HG02763 (cell line): ENCODE results near the gene CNDP1.
"Not testable (repeated sequence)": the region's sequence is repeated elsewhere in the genome, so short reads cannot be mapped to it uniquely, and the experiment has no call there.

Experiments used
- ATAC-seq: cut with Tn5 transposase; IDR thresholded peaks from one replicate; pipeline ENCODE4 v1.9.1; 2021; ENCODE audit warnings: mild to moderate bottlenecking, moderate library complexity; ENCODE audit not compliant: unreplicated experiment

The CNDP1 gene

DNA sequence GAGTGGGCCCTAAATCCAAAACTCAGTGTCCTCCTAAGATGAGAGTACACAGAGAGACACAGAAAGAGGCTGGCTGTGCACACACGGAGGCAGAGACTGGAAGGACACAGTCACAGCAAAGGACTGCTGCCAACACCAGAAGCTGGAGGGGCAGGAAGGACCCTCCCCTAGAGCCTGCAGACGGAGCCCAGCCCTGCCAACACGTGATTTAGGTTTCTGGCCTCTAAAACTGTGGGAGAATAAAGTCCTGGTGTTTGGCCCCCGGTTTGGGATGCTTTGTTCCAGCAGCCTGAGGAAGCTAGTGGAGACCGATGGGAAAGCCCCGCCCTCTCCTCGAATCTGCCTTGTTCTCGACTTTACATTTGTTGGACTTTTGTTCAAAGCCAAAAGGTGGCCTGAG is 10.6 kb downstream of the CNDP1 start:
- no peak for ATAC-seq

DNA sequence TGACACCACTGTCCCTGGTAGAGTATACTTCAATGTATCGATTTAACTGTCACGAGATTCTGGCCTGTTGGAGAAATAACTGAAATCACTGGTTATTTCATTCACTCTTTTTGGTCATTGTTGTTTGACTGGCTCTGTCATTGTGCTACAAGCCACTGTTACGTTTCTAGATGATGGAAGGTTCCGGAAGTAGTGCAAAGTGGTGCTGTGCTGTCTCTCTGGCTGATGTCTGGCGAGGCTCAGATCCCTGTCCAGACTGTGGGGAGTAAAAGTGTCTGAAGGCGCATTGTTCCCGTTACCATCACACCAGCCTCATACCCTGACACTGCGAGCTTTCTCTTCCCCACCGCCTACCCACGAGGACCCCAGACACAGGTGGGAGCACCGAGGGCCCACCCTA is 11.7 kb downstream of the CNDP1 start:
- no peak for ATAC-seq

DNA sequence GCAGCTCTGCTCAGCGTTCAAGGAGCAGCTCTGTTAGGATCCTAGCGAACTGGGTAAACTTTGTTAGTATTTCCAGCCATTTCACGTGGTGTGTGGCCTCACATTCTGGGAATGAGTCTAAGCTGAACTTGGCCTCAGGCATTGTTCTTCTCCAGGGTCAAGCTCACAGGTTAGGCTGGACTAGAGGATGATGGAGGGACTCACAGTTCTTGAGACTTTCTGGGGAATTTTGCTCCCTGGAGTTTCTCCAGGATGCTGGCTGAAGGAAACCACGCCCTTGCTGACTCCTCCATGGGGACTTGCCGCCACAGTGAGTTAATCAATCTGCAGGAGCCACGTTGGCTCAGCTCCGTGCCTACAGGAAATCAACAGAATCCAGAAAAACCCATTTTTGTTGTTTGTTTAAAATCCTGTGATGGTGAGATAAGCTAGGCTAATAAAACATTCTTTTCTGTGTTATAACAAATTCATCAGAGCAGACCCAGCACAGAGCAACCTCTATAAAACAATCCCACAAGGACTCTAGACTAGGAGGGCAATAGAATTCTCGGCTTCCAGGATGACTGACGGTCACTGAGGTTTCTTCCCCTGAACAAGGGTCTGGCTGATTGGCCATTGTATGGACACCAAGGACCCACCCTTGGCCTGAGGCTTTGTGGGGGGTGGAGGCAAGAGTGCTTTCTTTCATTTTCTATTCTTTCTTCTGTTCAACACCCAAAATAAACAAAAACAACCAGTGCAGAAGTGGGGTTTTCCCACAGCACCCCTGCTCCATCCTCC is 12.6 kb downstream of the CNDP1 start:
- no peak for ATAC-seq

DNA sequence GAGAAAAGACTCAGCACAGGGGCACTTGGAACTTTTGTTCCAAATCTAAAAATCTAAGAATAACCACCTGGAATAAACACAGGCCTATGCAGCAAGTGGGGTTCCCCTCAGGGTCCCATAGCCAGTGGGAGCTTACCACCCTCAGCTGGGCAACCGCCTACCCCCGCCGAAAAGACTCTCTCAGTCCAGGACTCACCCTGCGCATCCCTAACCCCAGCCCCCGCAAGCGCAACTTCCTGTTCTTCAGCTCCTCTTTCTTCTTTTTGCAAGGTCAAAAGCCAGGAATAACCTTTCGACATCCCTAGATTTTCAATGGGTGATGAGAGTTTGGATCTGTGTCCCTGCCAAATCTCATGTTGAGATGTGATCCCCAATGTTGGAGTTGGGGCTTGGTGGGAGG is 13.6 kb downstream of the CNDP1 start:
- ATAC-seq: no peak

DNA sequence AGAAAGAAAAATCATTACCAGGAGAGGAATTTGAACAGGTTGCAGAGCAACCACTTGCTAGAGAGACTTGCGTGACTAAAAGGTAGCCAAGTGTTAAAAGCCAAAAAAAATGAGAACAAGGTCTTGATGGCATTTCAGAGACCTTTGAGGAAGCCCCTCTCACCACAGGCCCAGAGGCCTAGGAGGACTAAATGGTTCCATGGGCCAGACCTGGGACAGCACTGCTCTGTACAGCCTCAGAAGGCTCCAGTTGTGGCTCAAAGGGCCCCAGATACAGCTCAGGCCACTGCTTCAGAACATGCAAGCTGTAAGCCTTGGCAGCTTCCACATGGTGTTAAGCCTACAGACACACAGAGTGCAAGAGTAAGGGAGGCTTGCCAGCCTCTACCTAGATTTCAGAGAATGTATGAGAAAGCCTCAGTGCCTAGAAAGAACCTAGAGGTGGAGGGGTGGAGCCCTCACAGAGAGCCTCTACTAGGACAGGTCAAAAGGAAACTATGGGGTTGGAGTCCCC is 15.3 kb downstream of the CNDP1 start:
- no peak for ATAC-seq

DNA sequence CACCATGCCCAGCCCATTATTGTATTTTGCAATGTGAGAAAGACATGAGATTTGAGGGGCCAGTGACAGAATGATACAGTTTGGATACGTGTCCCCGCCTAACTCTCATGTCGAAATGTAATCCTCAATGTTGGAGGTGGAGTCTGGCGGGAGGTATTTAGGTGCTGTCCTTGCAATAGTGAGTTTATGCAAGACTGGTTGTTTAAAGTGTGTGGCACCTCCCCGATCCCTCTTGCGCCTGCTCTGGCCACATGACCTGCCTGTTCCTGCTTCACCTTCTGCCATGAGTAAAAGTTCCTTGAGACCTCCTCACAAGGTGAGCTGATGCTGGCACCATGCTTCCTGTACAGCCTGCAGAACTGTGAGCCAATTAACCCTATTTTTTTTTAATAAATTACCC is 16.6 kb downstream of the CNDP1 start:
- no peak for ATAC-seq

DNA sequence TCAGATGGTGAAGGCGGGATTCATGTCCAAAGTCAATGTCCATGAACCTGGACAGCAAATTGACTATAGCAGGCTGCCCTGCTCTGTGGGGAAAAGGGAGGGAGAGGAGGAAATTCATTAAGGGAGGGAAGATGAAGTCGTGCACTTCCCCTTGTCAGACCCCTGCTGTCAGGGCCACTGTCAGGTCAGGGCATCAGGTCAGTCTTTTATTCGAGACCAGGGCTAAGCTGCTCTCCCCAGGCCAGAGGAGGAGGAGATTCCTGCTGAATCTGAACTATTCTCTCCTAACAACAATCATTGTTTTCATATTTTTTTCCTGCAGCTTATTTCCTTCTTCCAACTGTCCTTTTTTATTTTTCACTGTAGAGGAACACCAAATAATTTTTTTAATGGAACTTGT is 17.2 kb downstream of the CNDP1 start:
- no peak for ATAC-seq

DNA sequence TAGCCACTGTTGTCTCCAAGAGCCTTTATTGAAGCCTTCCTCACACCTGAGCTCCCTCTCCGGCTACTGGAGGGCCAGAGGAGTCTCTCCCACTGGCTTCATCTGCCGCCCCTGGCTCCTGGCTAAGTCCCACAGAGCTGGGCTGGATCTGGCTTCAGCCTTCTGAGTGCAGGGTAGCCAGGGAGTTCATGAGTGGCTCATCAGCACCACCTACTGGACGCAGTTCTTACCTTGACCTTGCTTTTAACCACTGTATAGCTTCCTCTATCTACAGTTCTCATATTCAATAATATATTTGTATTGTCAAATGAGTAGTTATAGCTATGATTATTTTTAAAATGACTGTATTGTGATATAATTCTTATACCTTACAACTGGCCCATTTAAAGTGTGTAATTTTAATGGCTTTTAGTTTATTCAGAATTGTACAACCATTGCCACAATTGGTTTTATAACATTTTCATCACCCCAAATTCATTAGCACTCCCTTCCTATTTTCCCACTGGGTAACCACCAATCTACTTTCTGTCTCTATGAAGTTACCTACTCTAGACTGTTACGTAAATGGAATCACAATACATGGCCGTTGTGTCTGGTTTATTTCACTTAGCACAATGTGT is 17.7 kb downstream of the CNDP1 start:
- peak; percentile 99 for ATAC-seq

DNA sequence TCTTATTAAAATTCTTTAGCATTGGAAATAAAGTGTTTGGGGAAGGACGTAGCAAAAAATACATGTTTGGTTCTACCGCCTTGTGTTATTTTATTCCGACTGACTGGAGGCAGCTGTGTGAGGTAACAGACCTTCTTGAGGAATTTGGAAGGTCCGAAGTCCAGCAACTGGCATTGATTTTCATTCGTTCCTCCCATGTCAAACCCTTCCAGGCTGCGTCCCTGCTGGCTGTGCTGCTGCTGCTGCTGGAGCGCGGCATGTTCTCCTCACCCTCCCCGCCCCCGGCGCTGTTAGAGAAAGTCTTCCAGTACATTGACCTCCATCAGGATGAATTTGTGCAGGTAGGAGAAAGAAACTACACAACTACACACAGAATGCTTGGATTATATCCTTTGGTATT is 21.8 kb downstream of the CNDP1 start:
- ATAC-seq: no peak

DNA sequence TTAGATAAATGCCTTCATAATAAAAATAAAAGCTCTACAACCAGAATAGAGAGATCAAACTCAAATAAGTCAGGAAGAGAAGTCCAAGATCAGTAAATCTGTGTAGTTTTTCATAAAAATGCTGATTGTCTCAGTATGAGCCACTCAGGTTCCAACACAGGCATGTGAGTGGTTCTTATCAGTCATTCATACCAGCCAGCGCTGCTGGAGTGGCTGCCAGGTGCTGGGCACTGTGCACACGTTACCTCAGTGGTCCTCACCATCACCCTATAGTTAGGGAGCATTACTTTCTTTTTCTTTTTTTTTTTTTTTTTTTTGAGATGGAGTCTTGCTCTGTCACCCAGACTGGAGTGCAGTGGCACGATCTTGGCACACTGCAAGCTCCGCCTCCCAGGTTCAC is 23.8 kb downstream of the CNDP1 start:
- ATAC-seq: no peak

DNA sequence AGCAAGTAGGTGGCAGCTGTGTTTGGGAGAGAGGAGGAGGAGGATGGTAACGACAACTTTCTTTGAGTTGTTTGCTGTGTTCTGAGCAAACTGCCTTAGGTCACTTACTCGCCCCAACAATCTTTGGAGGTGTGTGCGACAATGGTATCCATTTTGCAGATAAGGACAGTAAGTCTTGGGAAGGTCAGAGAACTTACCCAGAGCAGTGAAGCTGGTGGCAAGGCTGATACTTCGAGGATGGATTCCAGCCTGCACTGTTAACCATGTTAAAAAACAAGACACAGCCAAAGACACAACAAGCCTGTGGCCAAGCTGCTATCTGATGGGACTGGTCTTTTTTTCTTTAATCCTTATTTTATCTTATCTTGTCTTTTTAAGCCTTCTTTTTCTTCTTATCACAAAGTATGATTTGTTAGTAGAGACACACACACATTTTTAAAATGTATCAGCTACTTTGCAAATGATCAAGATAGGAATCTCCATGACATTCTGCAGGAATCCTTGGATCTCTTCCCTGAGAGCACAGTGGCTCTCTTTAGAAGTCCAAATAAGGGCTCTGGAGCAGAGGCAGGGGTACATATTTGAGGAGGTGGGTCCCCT is 27.9 kb downstream of the CNDP1 start:
- no peak for ATAC-seq

DNA sequence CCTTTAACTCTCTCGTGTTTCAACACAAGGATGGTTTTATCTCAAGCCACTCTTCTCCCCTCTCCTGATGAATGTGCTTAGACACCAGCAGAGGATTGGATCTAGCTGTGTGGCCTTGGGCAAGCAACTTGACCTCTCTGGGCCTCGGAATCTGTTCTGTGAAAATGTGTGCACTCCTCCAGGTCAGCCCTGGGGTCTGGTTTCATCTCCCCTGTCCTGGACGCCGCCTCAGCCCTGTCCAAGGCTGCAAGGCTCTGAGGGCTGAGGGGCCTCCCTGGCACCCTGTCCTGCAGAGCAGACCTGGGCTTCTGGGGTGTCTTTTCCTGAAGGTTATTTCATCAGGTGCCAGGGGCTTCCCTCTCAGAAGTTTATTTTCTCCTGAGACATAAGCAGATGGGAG is 28.5 kb downstream of the CNDP1 start:
- ATAC-seq: no peak

DNA sequence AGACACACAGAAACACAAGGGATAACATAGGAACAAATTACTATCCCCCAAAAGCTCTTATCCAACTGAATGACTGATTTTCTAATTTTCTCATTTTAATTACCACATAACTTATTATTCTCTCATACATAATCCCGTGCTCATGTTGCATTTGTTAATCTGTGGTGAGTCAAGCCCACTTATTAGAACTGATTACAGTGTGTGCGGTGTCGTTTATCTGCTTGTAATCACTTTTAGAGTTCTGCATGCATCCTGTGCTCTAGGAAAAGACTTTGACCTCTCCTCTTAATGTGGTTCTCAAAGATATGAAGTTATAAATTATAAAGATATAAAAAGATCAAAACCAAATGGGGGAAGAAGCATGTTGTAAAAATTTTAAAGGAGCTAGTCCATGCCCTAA is 29.7 kb downstream of the CNDP1 start:
- ATAC-seq: no peak

DNA sequence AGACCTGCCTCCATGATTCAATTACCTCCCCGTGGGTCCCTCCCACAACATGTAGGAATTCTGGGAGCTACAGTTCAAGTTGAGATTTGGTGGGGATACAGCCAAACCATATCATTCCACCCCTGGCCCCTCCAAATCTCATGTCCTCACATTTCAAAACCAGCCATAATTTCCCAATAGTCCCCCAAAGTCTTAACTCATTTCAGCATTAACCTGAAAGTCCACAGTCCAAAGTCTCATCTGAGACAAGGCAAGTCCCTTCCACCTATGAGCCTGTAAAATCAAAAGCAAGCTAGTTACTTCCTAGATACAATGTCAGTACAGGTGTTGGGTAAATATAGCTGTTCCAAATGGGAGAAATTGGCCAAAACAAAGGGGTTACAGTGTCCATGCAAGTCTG is 30.9 kb downstream of the CNDP1 start:
- not testable (repeated sequence) for ATAC-seq

DNA sequence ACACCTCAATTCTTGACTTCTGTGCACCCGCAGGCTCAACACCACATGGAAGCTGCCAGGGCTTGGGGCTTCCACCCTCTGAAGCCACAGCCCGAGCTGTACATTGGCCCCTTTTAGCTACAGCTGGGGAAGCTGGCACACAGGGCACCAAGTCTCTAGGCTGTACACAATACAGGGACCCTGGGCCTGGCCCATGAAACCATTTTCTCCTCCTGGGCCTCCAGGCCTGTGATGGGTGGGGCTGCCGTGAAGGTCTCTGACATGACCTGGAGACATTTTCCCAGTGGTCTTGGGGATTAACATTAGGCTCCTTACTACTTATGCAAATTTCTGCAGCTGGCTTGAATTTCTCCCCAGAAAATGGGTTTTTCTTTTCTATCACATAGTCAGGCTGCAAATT is 31.7 kb downstream of the CNDP1 start:
- not testable (repeated sequence) for ATAC-seq

DNA sequence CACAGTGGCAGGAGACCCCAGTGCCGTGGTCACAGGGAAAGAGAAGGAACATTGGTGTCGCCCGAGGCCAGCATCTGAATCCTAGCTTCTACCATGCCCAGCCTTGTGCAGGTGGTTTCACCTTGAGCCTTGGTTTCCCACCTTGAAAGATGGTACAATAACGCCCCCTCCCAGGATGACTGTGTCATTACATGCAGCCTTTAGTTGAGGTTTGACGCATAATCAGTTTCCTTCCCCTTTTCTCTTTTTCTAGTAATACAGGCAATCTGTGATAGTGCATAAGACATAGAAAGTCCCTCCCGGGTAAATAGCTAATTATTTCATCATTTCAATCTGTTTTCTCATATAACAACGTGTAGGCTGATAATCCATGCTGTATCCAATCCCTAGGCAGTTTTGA is 33.5 kb downstream of the CNDP1 start:
- no peak for ATAC-seq

DNA sequence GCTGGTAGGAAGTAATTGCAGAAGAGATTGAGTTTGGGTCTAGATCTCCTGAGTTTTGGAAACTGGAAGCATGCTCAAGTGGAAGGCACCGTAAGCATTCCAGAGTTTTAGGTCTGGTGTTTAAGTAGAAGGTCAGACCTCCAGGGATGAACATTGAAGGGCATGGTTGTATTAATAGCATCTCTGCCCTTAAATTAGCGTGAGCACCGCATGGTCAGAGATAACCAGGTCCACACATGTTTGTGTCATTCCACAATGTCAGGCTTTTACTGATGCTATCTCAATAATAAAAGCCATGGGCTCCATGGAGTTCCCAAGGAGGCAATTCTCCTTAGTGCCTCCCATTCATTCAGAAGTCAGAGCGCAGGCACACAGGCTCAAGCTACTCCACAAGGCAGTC is 35.1 kb downstream of the CNDP1 start:
- no peak for ATAC-seq

DNA sequence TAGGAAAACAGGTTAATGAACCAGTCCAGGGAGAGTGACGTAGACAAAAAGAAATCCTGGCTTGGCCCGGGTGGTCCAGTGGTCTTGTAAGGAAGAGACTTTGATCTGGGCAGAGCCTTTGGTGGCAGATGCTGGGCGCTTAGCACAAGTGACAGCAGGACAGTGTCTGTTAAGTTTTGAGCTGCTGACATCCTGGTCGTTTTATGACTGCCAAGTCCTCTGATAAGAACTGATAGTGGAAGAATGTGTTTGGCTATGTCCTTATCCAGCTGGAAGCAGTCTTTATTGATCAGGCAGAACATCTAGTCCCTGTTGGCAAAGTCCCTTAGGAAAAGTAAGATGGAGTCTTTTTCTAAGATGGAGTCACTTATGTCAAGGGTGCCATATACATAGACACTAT is 36.0 kb downstream of the CNDP1 start:
- no peak for ATAC-seq

DNA sequence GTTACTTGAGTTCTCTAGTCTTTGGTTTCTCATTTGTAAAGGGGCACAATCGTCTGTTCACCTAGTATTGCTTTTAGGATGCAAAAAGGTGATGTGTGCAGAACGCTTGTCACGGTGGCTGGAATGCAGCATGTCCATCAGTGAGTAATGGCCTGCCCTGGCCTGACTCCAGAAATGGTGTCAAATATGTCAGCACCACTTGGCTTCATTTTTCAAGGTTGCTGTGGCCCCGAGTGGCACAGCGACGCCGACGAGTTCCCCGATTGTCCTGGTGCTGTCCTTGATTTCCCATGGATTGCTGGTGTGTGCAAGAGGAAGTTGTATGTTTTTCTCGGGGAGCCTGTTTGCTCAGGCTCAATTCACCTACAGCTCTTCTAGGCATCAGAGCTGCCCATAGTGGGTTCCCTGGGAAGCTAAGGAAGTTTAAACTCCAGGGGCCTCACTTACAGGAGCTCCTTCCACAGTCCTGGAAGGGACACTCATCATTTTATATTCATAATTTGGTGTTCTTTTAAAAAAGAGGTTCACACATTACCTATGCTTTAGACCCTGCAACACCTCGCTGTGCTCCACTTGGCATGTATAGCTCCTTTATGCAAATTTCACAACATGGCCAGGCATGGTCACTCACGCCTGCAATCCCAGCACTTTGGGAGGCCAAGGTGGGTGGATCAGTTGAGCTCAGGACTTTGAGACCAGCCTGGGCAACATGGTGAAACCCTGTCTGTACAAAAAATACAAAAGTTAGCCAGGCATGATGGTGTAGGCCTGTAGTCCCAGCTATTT is 37.8 kb downstream of the CNDP1 start:
- ATAC-seq: no peak

DNA sequence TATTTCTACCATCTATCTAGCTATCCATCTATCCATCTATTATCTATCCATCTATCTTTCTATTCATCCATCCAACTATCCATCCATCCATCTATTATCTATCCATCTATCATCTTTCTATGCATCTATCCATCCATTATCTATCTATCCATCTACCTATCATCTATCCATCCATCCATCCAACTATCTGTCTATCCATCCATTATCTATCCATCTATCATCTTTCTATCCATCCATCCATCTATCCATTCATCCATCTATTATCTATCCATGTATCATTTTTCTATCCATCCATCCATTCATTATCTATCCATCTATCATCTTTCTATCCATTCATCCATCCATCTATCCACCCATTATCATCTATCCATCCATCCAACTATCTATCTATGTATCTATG is 38.8 kb downstream of the CNDP1 start:
- no peak for ATAC-seq

DNA sequence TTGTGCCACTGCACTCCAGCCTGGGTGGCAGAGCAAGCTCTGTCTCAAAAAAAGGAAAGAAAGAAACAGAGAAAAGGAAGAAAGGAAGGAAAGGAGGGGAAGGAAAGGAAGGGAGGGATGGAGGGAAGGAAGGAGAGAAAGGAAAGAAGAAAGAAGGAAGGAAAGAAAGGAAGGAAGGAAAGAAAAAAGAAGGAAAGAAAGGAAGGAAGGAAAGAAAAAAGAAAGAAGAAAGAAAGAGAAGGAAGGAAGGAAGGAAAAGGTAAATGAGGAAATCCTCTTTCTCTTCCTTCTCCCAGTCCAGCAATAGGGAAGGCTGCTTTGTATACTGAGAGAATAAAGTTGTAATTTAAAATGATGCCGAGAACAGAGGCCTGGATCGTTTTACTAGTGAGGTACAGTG is 40.6 kb downstream of the CNDP1 start:
- no peak for ATAC-seq
